ENCODE data around the gene PYDC1. TPM values are rescaled to one million over a fixed set of nuclear protein-coding genes. Genes with fewer than 3 reads are reported as not detected.

PYDC1 gene
- total RNA-seq, 4 donors from 2014 or later, result not detected

- Histone ChIP-seq H3K36me3 (no peaks in the 10 kb centered on the region), H3K9me3 (no peaks in the 10 kb centered on the region), H3K4me3 (peak overlapping the region; percentile 23 to 39), H3K27me3 (peaks cover 0 to 12% of the 10 kb centered on the region in 2 donors), H3K4me1 (peaks cover 0 to 9% of the 10 kb centered on the region in 2 donors), H3K27ac (no peak overlapping the region)
- peak; percentile 36 to 51 for DNase-seq
- no peak for TF ChIP-seq CTCF (IDR thresholded peaks at IDR 0.05)
- TF ChIP-seq POLR2A (IDR thresholded peaks at IDR 0.05), result no peak
- intact Hi-C loops (cut with DNase I; ENCODE audit: low total_unique reads), result no loop called here
Observed at GRCh38 chr16:31215287-31216162, 1.4 kb downstream of the PYDC1 start.

- Histone ChIP-seq H3K4me1 (peaks cover 0 to 9% of the 10 kb centered on the region in 2 donors), H3K27ac (no peak overlapping the region), H3K27me3 (peaks cover 0 to 12% of the 10 kb centered on the region in 2 donors), H3K36me3 (no peaks in the 10 kb centered on the region), H3K9me3 (no peaks in the 10 kb centered on the region), H3K4me3 (peak overlapping the region; percentile 23 to 39)
- no peak for DNase-seq
- intact Hi-C loops (cut with DNase I; ENCODE audit: low total_unique reads), result no loop called here
- TF ChIP-seq POLR2A (IDR thresholded peaks at IDR 0.05), result no peak
- TF ChIP-seq CTCF (IDR thresholded peaks at IDR 0.05), result no peak
Observed at GRCh38 chr16:31214708-31215286, 2.1 kb downstream of the PYDC1 start.

GRCh38 chr16:31213877-31214707 lies 2.8 kb downstream of the PYDC1 start, which contains the start of gene TRIM72:
TSS of gene TRIM72 (plus strand) at chr16:31214119. CDS start at chr16:31214739, 620 bp downstream.
- Histone ChIP-seq H3K27ac (no peak within 1 kb of the TSS), H3K4me3 (peak within 1 kb of the TSS; percentile 23 to 39), H3K4me1 (peaks cover 0 to 9% of the 10 kb centered on the region in 2 donors), H3K9me3 (no peaks in the 10 kb centered on the region), H3K36me3 (no peaks in the 10 kb centered on the region), H3K27me3 (peaks cover 0 to 12% of the 10 kb centered on the region in 2 donors)
- no peak for DNase-seq
- no peak for TF ChIP-seq POLR2A (IDR thresholded peaks at IDR 0.05)
- no peak for TF ChIP-seq CTCF (IDR thresholded peaks at IDR 0.05)
- intact Hi-C loops (cut with DNase I; ENCODE audit: low total_unique reads), result no loop called here

GRCh38 chr16:31213342-31213741 lies 3.6 kb downstream of the PYDC1 start:
- no peak overlapping the region for H3K4me3 ChIP-seq
- intact Hi-C loops (cut with DNase I; ENCODE audit: low total_unique reads), result no loop called here
- peaks cover 0 to 9% of the 10 kb centered on the region in 2 donors for H3K4me1 ChIP-seq
- H3K27me3 ChIP-seq, result peaks cover 0 to 12% of the 10 kb centered on the region in 2 donors
- no peaks in the 10 kb centered on the region for H3K36me3 ChIP-seq
- no peak overlapping the region for H3K27ac ChIP-seq
- DNase-seq, result no peak
- TF ChIP-seq CTCF (IDR thresholded peaks at IDR 0.05) (no peak), POLR2A (IDR thresholded peaks at IDR 0.05) (no peak)
- H3K9me3 ChIP-seq, result no peaks in the 10 kb centered on the region

Measured in uterus (tissue), 4 donors.